Measurements from ENCODE around the gene FSTL4.

FSTL4 gene

DNA sequence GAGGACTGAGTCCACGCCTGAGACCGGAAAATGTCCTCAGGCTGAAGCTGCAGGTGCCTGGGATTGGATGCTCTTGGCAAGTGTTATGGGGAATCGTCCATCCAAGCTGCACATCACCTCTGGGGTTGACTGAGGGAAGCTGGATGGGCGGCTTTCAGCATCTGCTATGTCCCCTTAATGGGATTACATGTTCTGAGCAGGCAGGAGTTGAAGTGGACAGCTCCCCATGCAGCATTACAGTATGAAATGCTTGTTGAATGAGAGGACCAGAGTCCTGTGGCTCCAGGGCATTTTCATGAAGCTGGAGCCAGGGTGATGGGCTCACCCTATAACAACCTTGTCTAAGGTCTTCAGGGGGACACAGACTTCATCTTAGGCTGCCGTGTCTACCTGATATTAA, 289.6 kb downstream of the FSTL4 start:
- Histone ChIP-seq H3K27ac (ENCODE audit: low read length) (no peak overlapping the region), H3K4me2 (ENCODE audit: insufficient read depth, low read length) (no peak overlapping the region), H2AFZ (ENCODE audit: low read depth, low read length) (no peak overlapping the region), H3K27me3 (ENCODE audit: insufficient read depth, low read length, poor library complexity) (no peaks in the 10 kb centered on the region), H3K36me3 (ENCODE audit: insufficient read depth, low read length) (no peaks in the 10 kb centered on the region), H3K4me3 (ENCODE audit: low read depth in 1 of 2, low read length in 2 of 2) (no peak overlapping the region), H4K20me1 (ENCODE audit: insufficient read depth, low read length) (no peaks in the 10 kb centered on the region; the same call in 1 of the 2 replicates), H3K79me2 (ENCODE audit: insufficient read depth, low read length) (no peaks in the 10 kb centered on the region), H3K9me3 (ENCODE audit: insufficient read depth, low read length, severe bottlenecking) (no peaks in the 10 kb centered on the region), H3K4me1 (ENCODE audit: insufficient read depth, low read length) (no peaks in the 10 kb centered on the region), H3K9ac (ENCODE audit: low read depth, low read length) (no peak overlapping the region)
- ATAC-seq (ENCODE audit: insufficient read depth, low read depth) (no peak), DNase-seq (no peak)
- no peak for TF ChIP-seq EZH2 (IDR thresholded peaks at IDR 0.05; ENCODE audit: borderline replicate concordance, low read depth, low read length, severe bottlenecking)
- TF ChIP-seq, protein P1, sequence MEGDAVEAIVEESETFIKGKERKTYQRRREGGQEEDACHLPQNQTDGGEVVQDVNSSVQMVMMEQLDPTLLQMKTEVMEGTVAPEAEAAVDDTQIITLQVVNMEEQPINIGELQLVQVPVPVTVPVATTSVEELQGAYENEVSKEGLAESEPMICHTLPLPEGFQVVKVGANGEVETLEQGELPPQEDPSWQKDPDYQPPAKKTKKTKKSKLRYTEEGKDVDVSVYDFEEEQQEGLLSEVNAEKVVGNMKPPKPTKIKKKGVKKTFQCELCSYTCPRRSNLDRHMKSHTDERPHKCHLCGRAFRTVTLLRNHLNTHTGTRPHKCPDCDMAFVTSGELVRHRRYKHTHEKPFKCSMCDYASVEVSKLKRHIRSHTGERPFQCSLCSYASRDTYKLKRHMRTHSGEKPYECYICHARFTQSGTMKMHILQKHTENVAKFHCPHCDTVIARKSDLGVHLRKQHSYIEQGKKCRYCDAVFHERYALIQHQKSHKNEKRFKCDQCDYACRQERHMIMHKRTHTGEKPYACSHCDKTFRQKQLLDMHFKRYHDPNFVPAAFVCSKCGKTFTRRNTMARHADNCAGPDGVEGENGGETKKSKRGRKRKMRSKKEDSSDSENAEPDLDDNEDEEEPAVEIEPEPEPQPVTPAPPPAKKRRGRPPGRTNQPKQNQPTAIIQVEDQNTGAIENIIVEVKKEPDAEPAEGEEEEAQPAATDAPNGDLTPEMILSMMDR (IDR thresholded peaks at IDR 0.05; ENCODE audit: borderline replicate concordance, extremely low read depth, low read length, poor library complexity, severe bottlenecking): no peak

DNA sequence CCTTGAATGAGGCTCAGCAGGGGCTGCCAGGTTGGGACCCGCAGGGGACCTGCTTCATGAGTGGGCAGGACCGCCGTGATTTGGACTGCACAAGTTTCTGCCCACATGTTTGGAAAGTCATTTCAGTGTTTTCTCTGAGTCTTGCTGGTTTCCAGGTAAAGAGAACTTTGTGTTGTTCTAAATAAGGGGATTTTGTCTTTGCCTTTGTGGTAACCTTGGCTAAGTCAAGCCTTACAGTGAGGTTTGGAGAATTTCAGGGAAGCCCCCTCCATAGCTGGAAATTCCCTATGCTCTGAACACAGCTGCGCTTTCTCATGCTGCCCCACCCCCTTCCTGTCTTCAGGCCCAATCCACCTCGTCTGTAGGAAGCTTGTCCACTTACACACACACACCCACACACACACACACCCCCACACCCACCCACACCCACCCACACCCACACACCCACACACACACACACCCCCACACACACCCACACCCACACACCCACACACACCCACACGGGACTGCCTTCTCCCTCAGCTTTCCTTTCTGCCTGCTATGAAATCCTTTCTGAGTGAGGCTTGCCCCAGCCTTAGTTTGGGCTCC, 290.4 kb downstream of the FSTL4 start:
- H3K36me3 ChIP-seq (ENCODE audit: insufficient read depth, low read length): no peaks in the 10 kb centered on the region
- H3K79me2 ChIP-seq (ENCODE audit: insufficient read depth, low read length): no peaks in the 10 kb centered on the region
- H3K27me3 ChIP-seq (ENCODE audit: insufficient read depth, low read length, poor library complexity): no peaks in the 10 kb centered on the region
- no peaks in the 10 kb centered on the region; the same call in 1 of the 2 replicates for H4K20me1 ChIP-seq (ENCODE audit: insufficient read depth, low read length)
- no peaks in the 10 kb centered on the region for H3K9me3 ChIP-seq (ENCODE audit: insufficient read depth, low read length, severe bottlenecking)
- TF ChIP-seq, protein P1 (IDR thresholded peaks at IDR 0.05; ENCODE audit: borderline replicate concordance, extremely low read depth, low read length, poor library complexity, severe bottlenecking): no peak
- no peak for TF ChIP-seq EZH2 (IDR thresholded peaks at IDR 0.05; ENCODE audit: borderline replicate concordance, low read depth, low read length, severe bottlenecking)
- H3K4me3 ChIP-seq (ENCODE audit: low read depth in 1 of 2, low read length in 2 of 2): no peak overlapping the region
- H3K4me2 ChIP-seq (ENCODE audit: insufficient read depth, low read length): no peak overlapping the region
- no peak overlapping the region for H2AFZ ChIP-seq (ENCODE audit: low read depth, low read length)
- H3K27ac ChIP-seq (ENCODE audit: low read length): no peak overlapping the region
- no peaks in the 10 kb centered on the region for H3K4me1 ChIP-seq (ENCODE audit: insufficient read depth, low read length)
- ATAC-seq (ENCODE audit: insufficient read depth, low read depth) (no peak), DNase-seq (no peak)
- no peak overlapping the region for H3K9ac ChIP-seq (ENCODE audit: low read depth, low read length)

DNA sequence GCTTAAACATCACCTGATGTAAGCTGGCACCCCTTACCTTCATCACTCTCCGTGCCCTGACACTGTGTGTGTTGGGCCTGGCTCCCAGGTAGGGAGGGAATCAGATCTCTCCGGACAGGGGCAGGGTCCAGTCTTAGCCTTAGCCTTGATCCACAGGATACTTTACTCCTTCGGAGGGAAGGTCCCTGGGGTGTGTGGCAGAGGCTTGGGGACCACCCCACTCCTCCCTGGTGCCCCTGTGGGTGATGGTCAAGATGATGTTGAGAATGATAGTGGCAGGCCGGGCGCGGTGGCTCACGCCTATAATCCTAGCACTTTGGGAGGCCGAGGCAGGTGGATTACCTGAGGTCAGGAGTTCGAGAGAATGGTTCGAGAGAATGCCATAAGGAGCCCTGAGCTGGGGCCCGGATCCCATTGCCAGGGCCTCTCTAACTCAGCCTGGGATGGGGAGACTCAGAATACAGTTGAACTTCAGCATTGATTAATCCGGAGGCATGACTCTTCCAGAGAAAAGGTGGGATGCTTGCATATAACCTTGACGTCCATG, 291.0 kb downstream of the FSTL4 start:
- H3K4me2 ChIP-seq (ENCODE audit: insufficient read depth, low read length): no peak overlapping the region
- ATAC-seq (ENCODE audit: insufficient read depth, low read depth): no peak

More for the DNA sequence above, 291.0 kb downstream of the FSTL4 start:
- H3K4me1 ChIP-seq (ENCODE audit: insufficient read depth, low read length): no peaks in the 10 kb centered on the region
- H3K79me2 ChIP-seq (ENCODE audit: insufficient read depth, low read length): no peaks in the 10 kb centered on the region
- no peak overlapping the region for H3K4me3 ChIP-seq (ENCODE audit: low read depth in 1 of 2, low read length in 2 of 2)
- no peak overlapping the region for H2AFZ ChIP-seq (ENCODE audit: low read depth, low read length)
- H3K27me3 ChIP-seq (ENCODE audit: insufficient read depth, low read length, poor library complexity): no peaks in the 10 kb centered on the region
- no peak overlapping the region for H3K27ac ChIP-seq (ENCODE audit: low read length)
- DNase-seq: no peak
- H4K20me1 ChIP-seq (ENCODE audit: insufficient read depth, low read length): no peaks in the 10 kb centered on the region; the same call in 1 of the 2 replicates
- TF ChIP-seq, protein P1 (IDR thresholded peaks at IDR 0.05; ENCODE audit: borderline replicate concordance, extremely low read depth, low read length, poor library complexity, severe bottlenecking): no peak
- no peak for TF ChIP-seq EZH2 (IDR thresholded peaks at IDR 0.05; ENCODE audit: borderline replicate concordance, low read depth, low read length, severe bottlenecking)
- no peaks in the 10 kb centered on the region for H3K36me3 ChIP-seq (ENCODE audit: insufficient read depth, low read length)
- H3K9ac ChIP-seq (ENCODE audit: low read depth, low read length): no peak overlapping the region
- no peaks in the 10 kb centered on the region for H3K9me3 ChIP-seq (ENCODE audit: insufficient read depth, low read length, severe bottlenecking)
